SW 1271 (cell line): ENCODE measurements around the gene SFTA2.
"Not testable (repeated sequence)": the region's sequence is repeated elsewhere in the genome, so short reads cannot be mapped to it uniquely, and the experiment has no call there.

Experiments used
- DNase-seq, 2 experiments: peaks; one replicate each; lab custom pipeline; 2025; lab: John Stamatoyannopoulos, UW

The SFTA2 gene

GRCh38 chr6:30931969-30932645, at the start of gene SFTA2:
Gene SFTA2, minus strand, starts transcription at chr6:30932170. Its CDS starts 74 bp downstream, at chr6:30932096.
- no peak for DNase-seq

- DNase-seq, result no peak
Observed at GRCh38 chr6:30979690-30980089, 47.7 kb upstream of the SFTA2 start.

- no peak for DNase-seq
Observed at GRCh38 chr6:30979141-30979540, 47.2 kb upstream of the SFTA2 start.

GRCh38 chr6:30974490-30975252, 42.7 kb upstream of the SFTA2 start:
- no peak for DNase-seq

GRCh38 chr6:30972816-30973215, 40.8 kb upstream of the SFTA2 start:
- DNase-seq, result no peak

GRCh38 chr6:30970946-30971345, 39.0 kb upstream of the SFTA2 start:
- no peak for DNase-seq

GRCh38 chr6:30969171-30969570, 37.2 kb upstream of the SFTA2 start:
- not testable (repeated sequence) for DNase-seq

GRCh38 chr6:30966154-30966553, 34.2 kb upstream of the SFTA2 start:
- no peak for DNase-seq

- no peak for DNase-seq
Observed at GRCh38 chr6:30965140-30965601, 33.2 kb upstream of the SFTA2 start.

- no peak for DNase-seq
Observed at GRCh38 chr6:30964075-30964474, 32.1 kb upstream of the SFTA2 start.

GRCh38 chr6:30963641-30964040, 31.7 kb upstream of the SFTA2 start:
- no peak for DNase-seq

GRCh38 chr6:30962716-30963115, 30.7 kb upstream of the SFTA2 start:
- no peak for DNase-seq

GRCh38 chr6:30960907-30961673, 29.1 kb upstream of the SFTA2 start:
- no peak for DNase-seq

GRCh38 chr6:30957716-30958115, 25.7 kb upstream of the SFTA2 start:
- DNase-seq, result no peak

- DNase-seq, result no peak
Observed at GRCh38 chr6:30955367-30956042, 23.5 kb upstream of the SFTA2 start.

GRCh38 chr6:30954631-30955366, 22.8 kb upstream of the SFTA2 start:
- DNase-seq, result no peak

- DNase-seq, result no peak
Observed at GRCh38 chr6:30951907-30952469, 20.0 kb upstream of the SFTA2 start.

- no peak for DNase-seq
Observed at GRCh38 chr6:30948811-30949210, 16.8 kb upstream of the SFTA2 start.

- DNase-seq, result no peak
Observed at GRCh38 chr6:30947231-30947630, 15.3 kb upstream of the SFTA2 start.

- DNase-seq, result no peak
Observed at GRCh38 chr6:30945281-30945680, 13.3 kb upstream of the SFTA2 start.

GRCh38 chr6:30944051-30944450, 12.1 kb upstream of the SFTA2 start:
- no peak for DNase-seq
